Measurements from ENCODE around the gene PTH.

DNA sequence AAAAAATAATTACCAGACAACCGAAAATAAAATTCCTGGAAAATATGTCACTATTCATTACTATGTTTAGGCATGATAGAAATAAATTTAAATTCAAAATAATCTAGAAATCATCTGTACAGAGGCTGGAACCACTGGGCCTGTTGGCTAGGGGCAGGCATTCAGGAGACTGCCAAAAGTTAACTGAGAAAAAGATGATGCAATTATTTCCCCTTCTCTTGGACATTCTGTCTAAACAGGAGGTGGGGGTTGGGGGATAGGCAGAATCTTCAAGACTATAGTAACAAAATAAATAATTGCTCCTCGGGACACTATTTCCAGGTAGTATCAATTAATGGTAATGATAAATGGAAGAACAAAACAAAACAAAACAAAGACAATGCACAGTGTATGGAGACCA is 46.9 kb downstream of the PTH start:
- TF ChIP-seq, protein P1, sequence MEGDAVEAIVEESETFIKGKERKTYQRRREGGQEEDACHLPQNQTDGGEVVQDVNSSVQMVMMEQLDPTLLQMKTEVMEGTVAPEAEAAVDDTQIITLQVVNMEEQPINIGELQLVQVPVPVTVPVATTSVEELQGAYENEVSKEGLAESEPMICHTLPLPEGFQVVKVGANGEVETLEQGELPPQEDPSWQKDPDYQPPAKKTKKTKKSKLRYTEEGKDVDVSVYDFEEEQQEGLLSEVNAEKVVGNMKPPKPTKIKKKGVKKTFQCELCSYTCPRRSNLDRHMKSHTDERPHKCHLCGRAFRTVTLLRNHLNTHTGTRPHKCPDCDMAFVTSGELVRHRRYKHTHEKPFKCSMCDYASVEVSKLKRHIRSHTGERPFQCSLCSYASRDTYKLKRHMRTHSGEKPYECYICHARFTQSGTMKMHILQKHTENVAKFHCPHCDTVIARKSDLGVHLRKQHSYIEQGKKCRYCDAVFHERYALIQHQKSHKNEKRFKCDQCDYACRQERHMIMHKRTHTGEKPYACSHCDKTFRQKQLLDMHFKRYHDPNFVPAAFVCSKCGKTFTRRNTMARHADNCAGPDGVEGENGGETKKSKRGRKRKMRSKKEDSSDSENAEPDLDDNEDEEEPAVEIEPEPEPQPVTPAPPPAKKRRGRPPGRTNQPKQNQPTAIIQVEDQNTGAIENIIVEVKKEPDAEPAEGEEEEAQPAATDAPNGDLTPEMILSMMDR (IDR thresholded peaks at IDR 0.05) = no peak
- TF ChIP-seq EZH2 (IDR thresholded peaks at IDR 0.05) (no peak), EZH2phosphoT487 (IDR thresholded peaks at IDR 0.05) (no peak)
